HEK293T (cell line): ENCODE data around the gene MATCAP1.

Source experiments
- CTCF ChIA-PET: fragments of 350-600 bp; formaldehyde crosslinking; extraction: SDS; loops from one replicate; lab custom pipeline; 2021; ENCODE audit warnings: antibody characterized with exemption, inconsistent platforms; lab: Yijun Ruan, JAX
- POLR2A ChIA-PET: fragments of 350-600 bp; formaldehyde crosslinking; extraction: SDS; loops from one replicate; lab custom pipeline; 2020; ENCODE audit warnings: antibody characterized with exemption, inconsistent platforms; lab: Yijun Ruan, JAX
- DNase-seq: peaks from one replicate; pipeline ENCODE4 v3.0.0; 2012; ENCODE audit warnings: mixed read lengths; ENCODE audit errors: extremely low spot score
- ARNT ChIP-seq: fragments of 450-650 bp; IDR thresholded peaks from 2 replicates; pipeline ENCODE4 v1.6.1; 2017; ENCODE audit warnings: mild to moderate bottlenecking
- BHLHE40 ChIP-seq: fragments of 450-650 bp; IDR thresholded peaks from 2 replicates; pipeline ENCODE4 v1.6.1; 2016; ENCODE audit warnings: mild to moderate bottlenecking, moderate library complexity, borderline replicate concordance
- CTBP1 ChIP-seq: fragments of 450-650 bp; IDR thresholded peaks from 2 replicates; pipeline ENCODE4 v1.6.1; 2016; ENCODE audit warnings: borderline replicate concordance
- ELF4 ChIP-seq: fragments of 450-650 bp; IDR thresholded peaks from 2 replicates; pipeline ENCODE4 v1.6.1; 2017; ENCODE audit warnings: antibody characterized with exemption
- FOXA1 ChIP-seq: fragments of 450-650 bp; IDR thresholded peaks from 2 replicates; pipeline ENCODE4 v1.6.1; 2016; ENCODE audit warnings: mild to moderate bottlenecking
- FOXK2 ChIP-seq: fragments of 450-650 bp; IDR thresholded peaks from 2 replicates; pipeline ENCODE4 v1.6.1; 2016; ENCODE audit warnings: mild to moderate bottlenecking
- FOXM1 ChIP-seq: fragments of 450-650 bp; IDR thresholded peaks from 2 replicates; pipeline ENCODE4 v1.6.1; 2017; ENCODE audit warnings: mild to moderate bottlenecking, borderline replicate concordance
- HDGF ChIP-seq: fragments of 450-650 bp; IDR thresholded peaks from 2 replicates; pipeline ENCODE4 v1.6.1; 2017; ENCODE audit warnings: antibody characterized with exemption, borderline replicate concordance
- L3MBTL2 ChIP-seq: fragments of 450-650 bp; conservative IDR thresholded peaks from 2 replicates; pipeline ENCODE4 v1.6.1; 2016; ENCODE audit warnings: mild to moderate bottlenecking
- LEF1 ChIP-seq: fragments of 450-650 bp; IDR thresholded peaks from 2 replicates; pipeline ENCODE4 v1.6.1; 2017; ENCODE audit warnings: mild to moderate bottlenecking, borderline replicate concordance
- NFRKB ChIP-seq: fragments of 450-650 bp; IDR thresholded peaks from 2 replicates; pipeline ENCODE4 v1.6.1; 2016; ENCODE audit warnings: mild to moderate bottlenecking, moderate library complexity
- SP1 ChIP-seq: fragments of 450-650 bp; IDR thresholded peaks from 2 replicates; pipeline ENCODE4 v1.6.1; 2017
- SUZ12 ChIP-seq: fragments of 450-650 bp; IDR thresholded peaks from 2 replicates; pipeline ENCODE4 v1.6.1; 2016; ENCODE audit warnings: mild to moderate bottlenecking
- TARDBP ChIP-seq: fragments of 450-650 bp; IDR thresholded peaks from 2 replicates; pipeline ENCODE4 v1.6.1; 2016
- ZNF384 ChIP-seq: fragments of 450-650 bp; IDR thresholded peaks from 2 replicates; pipeline ENCODE4 v1.6.1; 2016
- TF ChIP-seq, protein P1 (sequence below): fragments of 450-650 bp; IDR thresholded peaks from 2 replicates; pipeline ENCODE4 v1.6.1; 2016

Gene MATCAP1

GRCh38 chr16:67188798-67189197 lies 5.0 kb upstream of the MATCAP1 start:
- TF ChIP-seq CTBP1 = no peak
- TF ChIP-seq FOXA1 = no peak
- TF ChIP-seq, protein P1, sequence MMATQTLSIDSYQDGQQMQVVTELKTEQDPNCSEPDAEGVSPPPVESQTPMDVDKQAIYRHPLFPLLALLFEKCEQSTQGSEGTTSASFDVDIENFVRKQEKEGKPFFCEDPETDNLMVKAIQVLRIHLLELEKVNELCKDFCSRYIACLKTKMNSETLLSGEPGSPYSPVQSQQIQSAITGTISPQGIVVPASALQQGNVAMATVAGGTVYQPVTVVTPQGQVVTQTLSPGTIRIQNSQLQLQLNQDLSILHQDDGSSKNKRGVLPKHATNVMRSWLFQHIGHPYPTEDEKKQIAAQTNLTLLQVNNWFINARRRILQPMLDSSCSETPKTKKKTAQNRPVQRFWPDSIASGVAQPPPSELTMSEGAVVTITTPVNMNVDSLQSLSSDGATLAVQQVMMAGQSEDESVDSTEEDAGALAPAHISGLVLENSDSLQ = no peak
- TF ChIP-seq SUZ12 = no peak
- no peak for TF ChIP-seq ARNT
- no peak for DNase-seq
- CTCF ChIA-PET = no interaction called here
- POLR2A ChIA-PET = no interaction called here

- TF ChIP-seq CTBP1 = no peak
- TF ChIP-seq TARDBP = no peak
- no peak for TF ChIP-seq NFRKB
- TF ChIP-seq FOXA1 = no peak
- no peak for TF ChIP-seq SUZ12
- ChIA-PET CTCF (no interaction called here), POLR2A (no interaction called here)
- no peak for DNase-seq
Measured at GRCh38 chr16:67188323-67188722, 4.6 kb upstream of the MATCAP1 start.

GRCh38 chr16:67187175-67187890 lies 3.6 kb upstream of the MATCAP1 start:
- TF ChIP-seq TARDBP (no peak), ARNT (no peak), NFRKB (no peak), ZNF384 (no peak), SP1 (no peak), BHLHE40 (no peak), SUZ12 (no peak), LEF1 (no peak), CTBP1 (no peak), FOXM1 (no peak), FOXK2 (no peak), ELF4 (no peak), L3MBTL2 (no peak), HDGF (no peak), FOXA1 (no peak)
- TF ChIP-seq, protein P1 = no peak
- no peak for DNase-seq
- ChIA-PET CTCF (interaction anchor here (1.4 kb wide), 1 partner anchor 18 kb away, joined by 4 read pairs; no protein-coding TSS in a partner anchor), POLR2A (no interaction called here)

GRCh38 chr16:67186550-67186950 lies 2.8 kb upstream of the MATCAP1 start:
- DNase-seq = no peak
- POLR2A ChIA-PET = interaction anchor here (1.0 kb wide), 1 partner anchor 20 kb away, joined by 3 read pairs; no protein-coding TSS in a partner anchor
- CTCF ChIA-PET = interaction anchor here (1.4 kb wide), 1 partner anchor 17 kb away, joined by 4 read pairs; no protein-coding TSS in a partner anchor
- TF ChIP-seq HDGF = no peak
- no peak for TF ChIP-seq BHLHE40
- no peak for TF ChIP-seq LEF1
- TF ChIP-seq FOXK2 = no peak
- no peak for TF ChIP-seq FOXM1
- no peak for TF ChIP-seq ELF4
- TF ChIP-seq, protein P1 = no peak
- TF ChIP-seq NFRKB = no peak
- no peak for TF ChIP-seq SP1
- TF ChIP-seq ZNF384 = no peak
- no peak for TF ChIP-seq ARNT
- no peak for TF ChIP-seq L3MBTL2
- TF ChIP-seq TARDBP = no peak
- no peak for TF ChIP-seq SUZ12
- TF ChIP-seq CTBP1 = no peak
- TF ChIP-seq FOXA1 = no peak

GRCh38 chr16:67185651-67186134 lies 1.9 kb upstream of the MATCAP1 start:
- ChIA-PET POLR2A (interaction anchor here (0.7 to 1.5 kb wide), 4 partner anchors 21 to 168 kb away, joined by 3 to 5 read pairs (median 3); no protein-coding TSS in a partner anchor), CTCF (interaction anchor here (0.5 to 1.0 kb wide), 5 partner anchors 12 to 227 kb away, joined by 3 to 5 read pairs (median 4); no protein-coding TSS in a partner anchor)
- no peak for TF ChIP-seq FOXK2
- DNase-seq = no peak

- DNase-seq = peak; percentile 78
- CTCF ChIA-PET = interaction anchor here (0.5 to 1.2 kb wide), 7 partner anchors 12 to 280 kb away, joined by 3 to 5 read pairs (median 3); no protein-coding TSS in a partner anchor
- POLR2A ChIA-PET = interaction anchor here (0.7 to 1.5 kb wide), 3 partner anchors 26 to 167 kb away, joined by 3 to 5 read pairs (median 3); no protein-coding TSS in a partner anchor
- TF ChIP-seq ZNF384 (no peak), BHLHE40 (no peak), FOXK2 (no peak)
Measured at GRCh38 chr16:67184995-67185650, 1.4 kb upstream of the MATCAP1 start.
